HEK293 (cell line): ENCODE results near the gene DNAJC17.

Experiments used
- TF ChIP-seq, protein P1 (sequence below): fragments of 450-650 bp; formaldehyde crosslinking; conservative IDR thresholded peaks from 2 replicates; pipeline ENCODE4 v1.5.1; 2016; ENCODE audit warnings: low read depth, missing biosample characterization, missing genetic modification characterization
- TF ChIP-seq, protein P2 (sequence below): fragments of 450-650 bp; formaldehyde crosslinking; IDR thresholded peaks from 2 replicates; pipeline ENCODE4 v1.5.1; 2016; ENCODE audit warnings: missing biosample characterization, missing genetic modification characterization
- TF ChIP-seq, protein P3 (sequence below): sonication (generic); formaldehyde crosslinking; IDR thresholded peaks from 2 replicates; pipeline ENCODE4 v1.8.1; 2022; ENCODE audit warnings: mild to moderate bottlenecking, moderate library complexity, missing genetic modification reagents

DNA sequence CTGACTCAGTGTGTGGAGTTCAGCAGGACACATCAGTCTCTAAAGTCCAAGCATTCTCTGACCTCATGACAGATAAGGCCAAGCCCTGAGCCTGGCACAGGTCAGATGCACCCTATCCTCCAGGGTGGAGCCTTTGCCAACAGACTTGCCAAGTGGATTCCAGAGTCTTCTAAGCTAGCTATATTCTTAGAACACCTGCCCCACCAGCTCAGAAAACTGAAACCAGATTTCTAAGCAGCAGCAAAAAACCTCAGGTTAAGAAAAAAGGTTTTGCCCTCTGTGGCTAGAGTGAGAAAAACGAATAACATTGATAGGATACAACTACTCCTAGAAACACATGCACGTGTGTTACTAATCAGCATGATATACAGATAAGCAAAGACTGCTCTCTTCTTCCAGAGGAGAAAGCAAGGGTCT is 63.8 kb downstream of the DNAJC17 start:
- TF ChIP-seq, protein P1, sequence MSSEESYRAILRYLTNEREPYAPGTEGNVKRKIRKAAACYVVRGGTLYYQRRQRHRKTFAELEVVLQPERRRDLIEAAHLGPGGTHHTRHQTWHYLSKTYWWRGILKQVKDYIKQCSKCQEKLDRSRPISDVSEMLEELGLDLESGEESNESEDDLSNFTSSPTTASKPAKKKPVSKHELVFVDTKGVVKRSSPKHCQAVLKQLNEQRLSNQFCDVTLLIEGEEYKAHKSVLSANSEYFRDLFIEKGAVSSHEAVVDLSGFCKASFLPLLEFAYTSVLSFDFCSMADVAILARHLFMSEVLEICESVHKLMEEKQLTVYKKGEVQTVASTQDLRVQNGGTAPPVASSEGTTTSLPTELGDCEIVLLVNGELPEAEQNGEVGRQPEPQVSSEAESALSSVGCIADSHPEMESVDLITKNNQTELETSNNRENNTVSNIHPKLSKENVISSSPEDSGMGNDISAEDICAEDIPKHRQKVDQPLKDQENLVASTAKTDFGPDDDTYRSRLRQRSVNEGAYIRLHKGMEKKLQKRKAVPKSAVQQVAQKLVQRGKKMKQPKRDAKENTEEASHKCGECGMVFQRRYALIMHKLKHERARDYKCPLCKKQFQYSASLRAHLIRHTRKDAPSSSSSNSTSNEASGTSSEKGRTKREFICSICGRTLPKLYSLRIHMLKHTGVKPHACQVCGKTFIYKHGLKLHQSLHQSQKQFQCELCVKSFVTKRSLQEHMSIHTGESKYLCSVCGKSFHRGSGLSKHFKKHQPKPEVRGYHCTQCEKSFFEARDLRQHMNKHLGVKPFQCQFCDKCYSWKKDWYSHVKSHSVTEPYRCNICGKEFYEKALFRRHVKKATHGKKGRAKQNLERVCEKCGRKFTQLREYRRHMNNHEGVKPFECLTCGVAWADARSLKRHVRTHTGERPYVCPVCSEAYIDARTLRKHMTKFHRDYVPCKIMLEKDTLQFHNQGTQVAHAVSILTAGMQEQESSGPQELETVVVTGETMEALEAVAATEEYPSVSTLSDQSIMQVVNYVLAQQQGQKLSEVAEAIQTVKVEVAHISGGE: no peak
- TF ChIP-seq, protein P2, sequence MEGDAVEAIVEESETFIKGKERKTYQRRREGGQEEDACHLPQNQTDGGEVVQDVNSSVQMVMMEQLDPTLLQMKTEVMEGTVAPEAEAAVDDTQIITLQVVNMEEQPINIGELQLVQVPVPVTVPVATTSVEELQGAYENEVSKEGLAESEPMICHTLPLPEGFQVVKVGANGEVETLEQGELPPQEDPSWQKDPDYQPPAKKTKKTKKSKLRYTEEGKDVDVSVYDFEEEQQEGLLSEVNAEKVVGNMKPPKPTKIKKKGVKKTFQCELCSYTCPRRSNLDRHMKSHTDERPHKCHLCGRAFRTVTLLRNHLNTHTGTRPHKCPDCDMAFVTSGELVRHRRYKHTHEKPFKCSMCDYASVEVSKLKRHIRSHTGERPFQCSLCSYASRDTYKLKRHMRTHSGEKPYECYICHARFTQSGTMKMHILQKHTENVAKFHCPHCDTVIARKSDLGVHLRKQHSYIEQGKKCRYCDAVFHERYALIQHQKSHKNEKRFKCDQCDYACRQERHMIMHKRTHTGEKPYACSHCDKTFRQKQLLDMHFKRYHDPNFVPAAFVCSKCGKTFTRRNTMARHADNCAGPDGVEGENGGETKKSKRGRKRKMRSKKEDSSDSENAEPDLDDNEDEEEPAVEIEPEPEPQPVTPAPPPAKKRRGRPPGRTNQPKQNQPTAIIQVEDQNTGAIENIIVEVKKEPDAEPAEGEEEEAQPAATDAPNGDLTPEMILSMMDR: no peak
- TF ChIP-seq, protein P3, sequence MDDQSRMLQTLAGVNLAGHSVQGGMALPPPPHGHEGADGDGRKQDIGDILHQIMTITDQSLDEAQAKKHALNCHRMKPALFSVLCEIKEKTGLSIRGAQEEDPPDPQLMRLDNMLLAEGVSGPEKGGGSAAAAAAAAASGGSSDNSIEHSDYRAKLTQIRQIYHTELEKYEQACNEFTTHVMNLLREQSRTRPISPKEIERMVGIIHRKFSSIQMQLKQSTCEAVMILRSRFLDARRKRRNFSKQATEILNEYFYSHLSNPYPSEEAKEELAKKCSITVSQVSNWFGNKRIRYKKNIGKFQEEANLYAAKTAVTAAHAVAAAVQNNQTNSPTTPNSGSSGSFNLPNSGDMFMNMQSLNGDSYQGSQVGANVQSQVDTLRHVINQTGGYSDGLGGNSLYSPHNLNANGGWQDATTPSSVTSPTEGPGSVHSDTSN (CRISPR knock-in tag): no peak
